ENCODE measurements around the gene FNDC3B. TPM values are rescaled to one million over a fixed set of nuclear protein-coding genes. Genes with fewer than 3 reads are reported as not detected.

FNDC3B gene
- total and polyA plus RNA-seq, 9 of the 15 experiments (the other 6 are each of a cell fraction or from before 2014, with no cell fraction given): 7.0 to 35.8 (median 16.2) TPM

DNA sequence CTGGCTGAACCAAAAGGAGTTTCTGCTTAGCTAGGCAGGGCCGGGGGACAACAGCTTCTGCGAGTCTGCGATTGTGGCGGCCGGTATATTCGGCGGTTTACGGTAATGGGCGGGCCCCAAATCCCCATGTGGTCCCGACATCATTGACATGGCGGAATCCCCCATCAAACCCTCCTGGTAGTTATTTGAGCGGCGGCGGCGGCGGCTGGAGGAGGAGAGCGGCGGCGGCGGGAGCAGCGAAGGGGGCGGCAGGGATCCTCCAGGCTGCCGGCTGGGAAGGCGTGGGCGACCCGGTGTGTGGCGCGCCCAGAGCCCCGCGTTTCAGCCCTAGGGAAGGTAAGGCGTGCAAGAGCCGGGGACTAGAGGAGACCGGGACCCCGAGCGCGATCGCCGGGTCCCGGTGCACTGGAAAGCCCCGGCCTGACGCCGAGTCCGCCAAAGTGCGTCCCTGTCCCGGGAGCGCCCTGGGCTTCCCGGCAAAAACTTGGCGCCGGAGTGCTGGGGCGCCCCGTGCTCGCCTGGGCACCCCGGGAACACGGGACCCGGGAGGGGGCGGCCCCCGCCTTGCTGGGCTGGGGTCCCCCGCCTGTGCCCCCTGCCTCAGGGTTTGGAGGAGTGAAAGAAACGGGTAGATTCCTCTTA, at the start of gene FNDC3B (continued):
- TF ChIP-seq NEUROD1 (IDR thresholded peaks at IDR 0.05; ENCODE audit: borderline replicate concordance, low read depth, low read length, partially characterized antibody): peak; percentile 82
- TF ChIP-seq FOXJ3 (CRISPR knock-in tag; IDR thresholded peaks at IDR 0.05): no peak
- TF ChIP-seq, protein P1, sequence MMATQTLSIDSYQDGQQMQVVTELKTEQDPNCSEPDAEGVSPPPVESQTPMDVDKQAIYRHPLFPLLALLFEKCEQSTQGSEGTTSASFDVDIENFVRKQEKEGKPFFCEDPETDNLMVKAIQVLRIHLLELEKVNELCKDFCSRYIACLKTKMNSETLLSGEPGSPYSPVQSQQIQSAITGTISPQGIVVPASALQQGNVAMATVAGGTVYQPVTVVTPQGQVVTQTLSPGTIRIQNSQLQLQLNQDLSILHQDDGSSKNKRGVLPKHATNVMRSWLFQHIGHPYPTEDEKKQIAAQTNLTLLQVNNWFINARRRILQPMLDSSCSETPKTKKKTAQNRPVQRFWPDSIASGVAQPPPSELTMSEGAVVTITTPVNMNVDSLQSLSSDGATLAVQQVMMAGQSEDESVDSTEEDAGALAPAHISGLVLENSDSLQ (IDR thresholded peaks at IDR 0.05): peak; percentile 54; the same call in 1 of the 2 replicates
- TF ChIP-seq ZNF707 (CRISPR knock-in tag; conservative IDR thresholded peaks at IDR 0.05): no peak
- no peak for TF ChIP-seq PHB2 (IDR thresholded peaks at IDR 0.05; ENCODE audit: low read depth)
- no peak for TF ChIP-seq CCNT2 (IDR thresholded peaks at IDR 0.05; ENCODE audit: borderline replicate concordance, extremely low read depth, insufficient read length, low read depth, low read length)
- TF ChIP-seq MXI1 (IDR thresholded peaks at IDR 0.05; ENCODE audit: low read depth, low read length): peak; percentile 61; the same call in 1 of the 2 replicates
- TF ChIP-seq, protein P2, sequence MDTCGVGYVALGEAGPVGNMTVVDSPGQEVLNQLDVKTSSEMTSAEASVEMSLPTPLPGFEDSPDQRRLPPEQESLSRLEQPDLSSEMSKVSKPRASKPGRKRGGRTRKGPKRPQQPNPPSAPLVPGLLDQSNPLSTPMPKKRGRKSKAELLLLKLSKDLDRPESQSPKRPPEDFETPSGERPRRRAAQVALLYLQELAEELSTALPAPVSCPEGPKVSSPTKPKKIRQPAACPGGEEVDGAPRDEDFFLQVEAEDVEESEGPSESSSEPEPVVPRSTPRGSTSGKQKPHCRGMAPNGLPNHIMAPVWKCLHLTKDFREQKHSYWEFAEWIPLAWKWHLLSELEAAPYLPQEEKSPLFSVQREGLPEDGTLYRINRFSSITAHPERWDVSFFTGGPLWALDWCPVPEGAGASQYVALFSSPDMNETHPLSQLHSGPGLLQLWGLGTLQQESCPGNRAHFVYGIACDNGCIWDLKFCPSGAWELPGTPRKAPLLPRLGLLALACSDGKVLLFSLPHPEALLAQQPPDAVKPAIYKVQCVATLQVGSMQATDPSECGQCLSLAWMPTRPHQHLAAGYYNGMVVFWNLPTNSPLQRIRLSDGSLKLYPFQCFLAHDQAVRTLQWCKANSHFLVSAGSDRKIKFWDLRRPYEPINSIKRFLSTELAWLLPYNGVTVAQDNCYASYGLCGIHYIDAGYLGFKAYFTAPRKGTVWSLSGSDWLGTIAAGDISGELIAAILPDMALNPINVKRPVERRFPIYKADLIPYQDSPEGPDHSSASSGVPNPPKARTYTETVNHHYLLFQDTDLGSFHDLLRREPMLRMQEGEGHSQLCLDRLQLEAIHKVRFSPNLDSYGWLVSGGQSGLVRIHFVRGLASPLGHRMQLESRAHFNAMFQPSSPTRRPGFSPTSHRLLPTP (IDR thresholded peaks at IDR 0.05; ENCODE audit: borderline replicate concordance, extremely low read depth, insufficient read length): no peak
- TF ChIP-seq, protein P3, sequence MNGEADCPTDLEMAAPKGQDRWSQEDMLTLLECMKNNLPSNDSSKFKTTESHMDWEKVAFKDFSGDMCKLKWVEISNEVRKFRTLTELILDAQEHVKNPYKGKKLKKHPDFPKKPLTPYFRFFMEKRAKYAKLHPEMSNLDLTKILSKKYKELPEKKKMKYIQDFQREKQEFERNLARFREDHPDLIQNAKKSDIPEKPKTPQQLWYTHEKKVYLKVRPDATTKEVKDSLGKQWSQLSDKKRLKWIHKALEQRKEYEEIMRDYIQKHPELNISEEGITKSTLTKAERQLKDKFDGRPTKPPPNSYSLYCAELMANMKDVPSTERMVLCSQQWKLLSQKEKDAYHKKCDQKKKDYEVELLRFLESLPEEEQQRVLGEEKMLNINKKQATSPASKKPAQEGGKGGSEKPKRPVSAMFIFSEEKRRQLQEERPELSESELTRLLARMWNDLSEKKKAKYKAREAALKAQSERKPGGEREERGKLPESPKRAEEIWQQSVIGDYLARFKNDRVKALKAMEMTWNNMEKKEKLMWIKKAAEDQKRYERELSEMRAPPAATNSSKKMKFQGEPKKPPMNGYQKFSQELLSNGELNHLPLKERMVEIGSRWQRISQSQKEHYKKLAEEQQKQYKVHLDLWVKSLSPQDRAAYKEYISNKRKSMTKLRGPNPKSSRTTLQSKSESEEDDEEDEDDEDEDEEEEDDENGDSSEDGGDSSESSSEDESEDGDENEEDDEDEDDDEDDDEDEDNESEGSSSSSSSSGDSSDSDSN (IDR thresholded peaks at IDR 0.05; ENCODE audit: borderline replicate concordance in 1 of 2, low read depth in 2 of 2, low read length in 2 of 2): peak; percentile 50 to 92; a peak in 3 of 4 replicates
